Gastroesophageal sphincter (tissue), 3 donors: ENCODE measurements around the gene CNTNAP5.

Experiments
- CTCF ChIP-seq, 4 experiments: fragments of 200-600 bp in 2 of 4; fragments of 450-650 bp in 2 of 4; sonication (generic) in 1 of 4; IDR thresholded peaks; one replicate each; pipeline ENCODE4 v1.5.1; 2017 to 2019; ENCODE audit warnings: antibody characterized with exemption in 4 of 4, mild to moderate bottlenecking in 2 of 4, moderate library complexity in 2 of 4
- EP300 ChIP-seq: sonication (generic); formaldehyde crosslinking; IDR thresholded peaks from one replicate; pipeline ENCODE4 v1.6.1; 2017; ENCODE audit warnings: antibody characterized with exemption, mild to moderate bottlenecking
- POLR2A ChIP-seq, 2 donors: fragments of 450-650 bp; IDR thresholded peaks; one replicate each; pipeline ENCODE4 v1.6.1; 2017; ENCODE audit warnings: antibody characterized with exemption in 2 of 2, mild to moderate bottlenecking in 2 of 2, moderate library complexity in 1 of 2
- POLR2AphosphoS5 ChIP-seq: sonication (generic); formaldehyde crosslinking; IDR thresholded peaks from one replicate; pipeline ENCODE4 v1.6.1; 2017; ENCODE audit warnings: antibody characterized with exemption

DNA sequence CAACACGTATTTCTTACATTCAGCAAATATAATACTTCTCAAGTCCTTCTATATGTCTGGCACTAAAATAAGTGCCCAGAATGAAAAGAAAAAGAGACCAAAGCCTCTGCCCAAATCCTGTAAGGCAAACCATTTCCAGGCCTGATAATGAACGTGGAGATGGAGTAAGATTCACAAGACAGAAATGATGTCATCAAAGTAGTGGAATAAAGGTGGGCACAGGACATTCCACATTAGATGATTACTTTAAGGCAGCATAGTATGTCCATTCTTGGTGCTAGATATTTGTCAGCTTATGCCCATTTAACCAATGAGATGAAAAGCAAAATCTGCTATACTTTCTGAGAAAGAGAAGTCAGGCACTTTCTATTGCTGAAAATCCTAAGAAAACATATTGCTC, 38.5 kb downstream of the CNTNAP5 start:
- TF ChIP-seq POLR2A (IDR thresholded peaks at IDR 0.05) (no peak), CTCF (IDR thresholded peaks at IDR 0.05) (no peak), EP300 (no peak), POLR2AphosphoS5 (no peak)
